K562 (cell line): ENCODE data around the gene E2F2. TPM values are rescaled to one million over a fixed set of nuclear protein-coding genes. Genes with fewer than 3 reads are reported as not detected.

Experiments used
- COPS2 ChIP-seq: fragments of 450-650 bp; conservative IDR thresholded peaks from 2 replicates; pipeline ENCODE4 v1.6.1; 2016; ENCODE audit warnings: mild to moderate bottlenecking, moderate library complexity
- RBM25 ChIP-seq: fragments of 200-400 bp; formaldehyde crosslinking; IDR thresholded peaks from 2 replicates; pipeline ENCODE4 v1.6.1; 2018; ENCODE audit warnings: low read length, low read depth, moderate library complexity; ENCODE audit not compliant: severe bottlenecking
- TCF7L2 ChIP-seq: fragments of 150-350 bp; IDR thresholded peaks from 2 replicates; pipeline ENCODE4 v1.6.1; 2016; ENCODE audit warnings: low read depth, mild to moderate bottlenecking, low read length, moderate library complexity
- polyA plus RNA-seq, 8 experiments: library from polyadenylated mRNA; depleted of rRNA in 4 of 8; stranded (reverse) in 5 of 8; unstranded in 3 of 8; fragments of >200 nt; fragmentation: Nextera tagmentation in 2 of 8; fragmentation: Illumina TruSeq in 1 of 8; extraction: Ambion mirVana in 2 of 8; extraction: Trizol in 1 of 8; gene quantifications; 2 replicates each; pipeline versions ENCODE4 v1.2.1 to v1.2.3, GENCODE V29; 2011 to 2014; ENCODE audit warnings: inconsistent platforms in 1 of 8, missing spikeins in 1 of 8
- total RNA-seq, 7 experiments: library from RNA; depleted of rRNA in 6 of 7; stranded (reverse); fragments of >200 nt in 6 of 7; fragmentation: Illumina TruSeq in 2 of 7; extraction: Trizol in 2 of 7; gene quantifications; 2 replicates each; pipeline versions ENCODE4 v1.2.1 to v1.2.3, GENCODE V29; 2011 to 2021; ENCODE audit warnings: low replicate concordance in 1 of 7
- TF ChIP-seq, protein P1 (sequence below): sonication (generic); formaldehyde crosslinking; IDR thresholded peaks from 2 replicates; pipeline ENCODE4 v1.8.0; 2022; ENCODE audit warnings: mild to moderate bottlenecking, low read depth, missing genetic modification reagents
- TF ChIP-seq, protein P2 (sequence below): fragments of 450-650 bp; IDR thresholded peaks from 2 replicates; pipeline ENCODE4 v1.6.1; 2016; ENCODE audit warnings: low read depth
- TF ChIP-seq, protein P3 (sequence below), 2 experiments: fragments of 450-650 bp in 1 of 2; sonication (generic) in 1 of 2; formaldehyde crosslinking in 1 of 2; IDR thresholded peaks in 1 of 2; conservative IDR thresholded peaks in 1 of 2; 2 replicates each; pipeline versions ENCODE4 v1.6.1 to v1.8.1; 2016 to 2023; ENCODE audit warnings: mild to moderate bottlenecking in 2 of 2, moderate library complexity in 2 of 2, inconsistent platforms in 1 of 2, missing genetic modification reagents in 1 of 2
- TF ChIP-seq, protein P4 (sequence below): fragments of 250-450 bp; sonication (Bioruptor Pico); IDR thresholded peaks from 2 replicates; pipeline ENCODE4 v1.4.0; 2020
- TF ChIP-seq, protein P5 (sequence below): fragments of 450-650 bp; IDR thresholded peaks from 2 replicates; pipeline ENCODE4 v1.6.1; 2014; ENCODE audit warnings: low read depth, mild to moderate bottlenecking, moderate library complexity, borderline replicate concordance

Gene E2F2
- total and polyA plus RNA-seq, 9 of the 15 experiments (the other 6 are each of a cell fraction or from before 2014, with no cell fraction given) = 3.1 to 25.3 (median 11.4) TPM

DNA sequence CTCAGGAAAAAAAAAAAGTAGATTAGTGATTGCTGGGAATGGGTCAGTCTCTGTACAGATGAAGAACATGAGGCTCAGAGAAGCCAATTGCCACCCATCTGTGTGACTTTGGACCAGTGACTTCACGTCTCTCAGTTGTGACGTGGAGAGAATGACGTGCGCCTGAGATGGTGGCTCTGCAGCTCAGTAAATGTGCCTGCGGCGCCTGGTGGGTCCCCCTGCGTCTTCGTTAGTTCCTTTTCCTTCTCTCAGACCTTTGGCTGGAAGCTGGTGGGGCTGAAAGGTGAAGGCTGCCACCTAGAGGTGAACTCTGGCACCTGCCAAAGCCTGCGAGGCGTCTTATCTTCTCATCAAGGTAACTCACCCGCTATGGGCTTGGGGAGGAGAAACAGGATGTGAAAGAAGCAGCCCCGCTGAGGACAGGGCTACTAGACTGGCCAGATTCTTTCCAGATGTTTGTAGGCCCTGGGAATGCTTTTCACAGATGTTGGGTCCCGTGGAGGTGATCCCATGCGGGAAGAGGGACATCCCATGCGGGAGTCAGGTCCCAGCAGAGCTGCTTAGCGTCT lies 8.7 kb upstream of the E2F2 start (continued):
- TF ChIP-seq, protein P1, sequence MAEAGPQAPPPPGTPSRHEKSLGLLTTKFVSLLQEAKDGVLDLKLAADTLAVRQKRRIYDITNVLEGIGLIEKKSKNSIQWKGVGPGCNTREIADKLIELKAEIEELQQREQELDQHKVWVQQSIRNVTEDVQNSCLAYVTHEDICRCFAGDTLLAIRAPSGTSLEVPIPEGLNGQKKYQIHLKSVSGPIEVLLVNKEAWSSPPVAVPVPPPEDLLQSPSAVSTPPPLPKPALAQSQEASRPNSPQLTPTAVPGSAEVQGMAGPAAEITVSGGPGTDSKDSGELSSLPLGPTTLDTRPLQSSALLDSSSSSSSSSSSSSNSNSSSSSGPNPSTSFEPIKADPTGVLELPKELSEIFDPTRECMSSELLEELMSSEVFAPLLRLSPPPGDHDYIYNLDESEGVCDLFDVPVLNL = no peak
- TF ChIP-seq, protein P2, sequence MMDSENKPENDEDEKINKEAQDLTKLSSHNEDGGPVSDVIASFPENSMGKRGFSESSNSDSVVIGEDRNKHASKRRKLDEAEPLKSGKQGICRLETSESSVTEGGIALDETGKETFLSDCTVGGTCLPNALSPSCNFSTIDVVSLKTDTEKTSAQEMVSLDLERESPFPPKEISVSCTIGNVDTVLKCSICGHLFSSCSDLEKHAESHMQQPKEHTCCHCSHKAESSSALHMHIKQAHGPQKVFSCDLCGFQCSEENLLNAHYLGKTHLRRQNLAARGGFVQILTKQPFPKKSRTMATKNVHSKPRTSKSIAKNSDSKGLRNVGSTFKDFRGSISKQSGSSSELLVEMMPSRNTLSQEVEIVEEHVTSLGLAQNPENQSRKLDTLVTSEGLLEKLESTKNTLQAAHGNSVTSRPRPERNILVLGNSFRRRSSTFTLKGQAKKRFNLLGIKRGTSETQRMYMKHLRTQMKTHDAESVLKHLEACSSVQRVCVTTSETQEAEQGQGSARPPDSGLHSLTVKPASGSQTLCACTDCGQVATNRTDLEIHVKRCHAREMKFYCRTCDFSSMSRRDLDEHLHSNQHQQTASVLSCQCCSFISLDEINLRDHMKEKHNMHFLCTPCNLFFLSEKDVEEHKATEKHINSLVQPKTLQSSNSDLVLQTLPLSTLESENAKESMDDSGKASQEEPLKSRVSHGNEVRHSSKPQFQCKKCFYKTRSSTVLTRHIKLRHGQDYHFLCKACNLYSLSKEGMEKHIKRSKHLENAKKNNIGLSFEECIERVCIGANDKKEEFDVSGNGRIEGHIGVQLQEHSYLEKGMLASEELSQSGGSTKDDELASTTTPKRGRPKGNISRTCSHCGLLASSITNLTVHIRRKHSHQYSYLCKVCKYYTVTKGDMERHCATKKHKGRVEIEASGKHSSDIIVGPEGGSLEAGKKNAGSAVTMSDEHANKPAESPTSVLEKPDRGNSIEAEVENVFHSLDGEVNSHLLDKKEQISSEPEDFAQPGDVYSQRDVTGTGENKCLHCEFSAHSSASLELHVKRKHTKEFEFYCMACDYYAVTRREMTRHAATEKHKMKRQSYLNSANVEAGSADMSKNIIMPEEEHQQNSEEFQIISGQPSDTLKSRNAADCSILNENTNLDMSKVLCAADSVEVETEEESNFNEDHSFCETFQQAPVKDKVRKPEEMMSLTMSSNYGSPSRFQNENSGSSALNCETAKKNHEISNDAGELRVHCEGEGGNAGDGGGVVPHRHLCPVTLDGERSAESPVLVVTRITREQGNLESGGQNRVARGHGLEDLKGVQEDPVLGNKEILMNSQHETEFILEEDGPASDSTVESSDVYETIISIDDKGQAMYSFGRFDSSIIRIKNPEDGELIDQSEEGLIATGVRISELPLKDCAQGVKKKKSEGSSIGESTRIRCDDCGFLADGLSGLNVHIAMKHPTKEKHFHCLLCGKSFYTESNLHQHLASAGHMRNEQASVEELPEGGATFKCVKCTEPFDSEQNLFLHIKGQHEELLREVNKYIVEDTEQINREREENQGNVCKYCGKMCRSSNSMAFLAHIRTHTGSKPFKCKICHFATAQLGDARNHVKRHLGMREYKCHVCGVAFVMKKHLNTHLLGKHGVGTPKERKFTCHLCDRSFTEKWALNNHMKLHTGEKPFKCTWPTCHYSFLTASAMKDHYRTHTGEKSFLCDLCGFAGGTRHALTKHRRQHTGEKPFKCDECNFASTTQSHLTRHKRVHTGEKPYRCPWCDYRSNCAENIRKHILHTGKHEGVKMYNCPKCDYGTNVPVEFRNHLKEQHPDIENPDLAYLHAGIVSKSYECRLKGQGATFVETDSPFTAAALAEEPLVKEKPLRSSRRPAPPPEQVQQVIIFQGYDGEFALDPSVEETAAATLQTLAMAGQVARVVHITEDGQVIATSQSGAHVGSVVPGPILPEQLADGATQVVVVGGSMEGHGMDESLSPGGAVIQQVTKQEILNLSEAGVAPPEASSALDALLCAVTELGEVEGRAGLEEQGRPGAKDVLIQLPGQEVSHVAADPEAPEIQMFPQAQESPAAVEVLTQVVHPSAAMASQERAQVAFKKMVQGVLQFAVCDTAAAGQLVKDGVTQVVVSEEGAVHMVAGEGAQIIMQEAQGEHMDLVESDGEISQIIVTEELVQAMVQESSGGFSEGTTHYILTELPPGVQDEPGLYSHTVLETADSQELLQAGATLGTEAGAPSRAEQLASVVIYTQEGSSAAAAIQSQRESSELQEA = peak; percentile 77
- TF ChIP-seq COPS2 (no peak), TCF7L2 (no peak), RBM25 (no peak)
- TF ChIP-seq, protein P3, sequence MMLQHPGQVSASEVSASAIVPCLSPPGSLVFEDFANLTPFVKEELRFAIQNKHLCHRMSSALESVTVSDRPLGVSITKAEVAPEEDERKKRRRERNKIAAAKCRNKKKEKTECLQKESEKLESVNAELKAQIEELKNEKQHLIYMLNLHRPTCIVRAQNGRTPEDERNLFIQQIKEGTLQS (IDR thresholded peaks at IDR 0.05) = peak; percentile 63; the same call in 1 of the 2 replicates
- TF ChIP-seq, protein P3 (CRISPR knock-in tag; conservative IDR thresholded peaks at IDR 0.05) = peak; percentile 83
- TF ChIP-seq, protein P4, sequence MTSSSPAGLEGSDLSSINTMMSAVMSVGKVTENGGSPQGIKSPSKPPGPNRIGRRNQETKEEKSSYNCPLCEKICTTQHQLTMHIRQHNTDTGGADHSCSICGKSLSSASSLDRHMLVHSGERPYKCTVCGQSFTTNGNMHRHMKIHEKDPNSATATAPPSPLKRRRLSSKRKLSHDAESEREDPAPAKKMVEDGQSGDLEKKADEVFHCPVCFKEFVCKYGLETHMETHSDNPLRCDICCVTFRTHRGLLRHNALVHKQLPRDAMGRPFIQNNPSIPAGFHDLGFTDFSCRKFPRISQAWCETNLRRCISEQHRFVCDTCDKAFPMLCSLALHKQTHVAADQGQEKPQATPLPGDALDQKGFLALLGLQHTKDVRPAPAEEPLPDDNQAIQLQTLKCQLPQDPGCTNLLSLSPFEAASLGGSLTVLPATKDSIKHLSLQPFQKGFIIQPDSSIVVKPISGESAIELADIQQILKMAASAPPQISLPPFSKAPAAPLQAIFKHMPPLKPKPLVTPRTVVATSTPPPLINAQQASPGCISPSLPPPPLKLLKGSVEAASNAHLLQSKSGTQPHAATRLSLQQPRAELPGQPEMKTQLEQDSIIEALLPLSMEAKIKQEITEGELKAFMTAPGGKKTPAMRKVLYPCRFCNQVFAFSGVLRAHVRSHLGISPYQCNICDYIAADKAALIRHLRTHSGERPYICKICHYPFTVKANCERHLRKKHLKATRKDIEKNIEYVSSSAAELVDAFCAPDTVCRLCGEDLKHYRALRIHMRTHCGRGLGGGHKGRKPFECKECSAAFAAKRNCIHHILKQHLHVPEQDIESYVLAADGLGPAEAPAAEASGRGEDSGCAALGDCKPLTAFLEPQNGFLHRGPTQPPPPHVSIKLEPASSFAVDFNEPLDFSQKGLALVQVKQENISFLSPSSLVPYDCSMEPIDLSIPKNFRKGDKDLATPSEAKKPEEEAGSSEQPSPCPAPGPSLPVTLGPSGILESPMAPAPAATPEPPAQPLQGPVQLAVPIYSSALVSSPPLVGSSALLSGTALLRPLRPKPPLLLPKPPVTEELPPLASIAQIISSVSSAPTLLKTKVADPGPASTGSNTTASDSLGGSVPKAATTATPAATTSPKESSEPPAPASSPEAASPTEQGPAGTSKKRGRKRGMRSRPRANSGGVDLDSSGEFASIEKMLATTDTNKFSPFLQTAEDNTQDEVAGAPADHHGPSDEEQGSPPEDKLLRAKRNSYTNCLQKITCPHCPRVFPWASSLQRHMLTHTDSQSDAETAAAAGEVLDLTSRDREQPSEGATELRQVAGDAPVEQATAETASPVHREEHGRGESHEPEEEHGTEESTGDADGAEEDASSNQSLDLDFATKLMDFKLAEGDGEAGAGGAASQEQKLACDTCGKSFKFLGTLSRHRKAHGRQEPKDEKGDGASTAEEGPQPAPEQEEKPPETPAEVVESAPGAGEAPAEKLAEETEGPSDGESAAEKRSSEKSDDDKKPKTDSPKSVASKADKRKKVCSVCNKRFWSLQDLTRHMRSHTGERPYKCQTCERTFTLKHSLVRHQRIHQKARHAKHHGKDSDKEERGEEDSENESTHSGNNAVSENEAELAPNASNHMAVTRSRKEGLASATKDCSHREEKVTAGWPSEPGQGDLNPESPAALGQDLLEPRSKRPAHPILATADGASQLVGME = peak; percentile 55; the same call in 1 of the 2 replicates
- TF ChIP-seq, protein P5, sequence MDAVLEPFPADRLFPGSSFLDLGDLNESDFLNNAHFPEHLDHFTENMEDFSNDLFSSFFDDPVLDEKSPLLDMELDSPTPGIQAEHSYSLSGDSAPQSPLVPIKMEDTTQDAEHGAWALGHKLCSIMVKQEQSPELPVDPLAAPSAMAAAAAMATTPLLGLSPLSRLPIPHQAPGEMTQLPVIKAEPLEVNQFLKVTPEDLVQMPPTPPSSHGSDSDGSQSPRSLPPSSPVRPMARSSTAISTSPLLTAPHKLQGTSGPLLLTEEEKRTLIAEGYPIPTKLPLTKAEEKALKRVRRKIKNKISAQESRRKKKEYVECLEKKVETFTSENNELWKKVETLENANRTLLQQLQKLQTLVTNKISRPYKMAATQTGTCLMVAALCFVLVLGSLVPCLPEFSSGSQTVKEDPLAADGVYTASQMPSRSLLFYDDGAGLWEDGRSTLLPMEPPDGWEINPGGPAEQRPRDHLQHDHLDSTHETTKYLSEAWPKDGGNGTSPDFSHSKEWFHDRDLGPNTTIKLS = peak; percentile 84
